Right ventricle myocardium inferior (tissue), 1 donor: ENCODE measurements around the gene LRRIQ4. TPM values are rescaled to one million over a fixed set of nuclear protein-coding genes. Genes with fewer than 3 reads are reported as not detected.

Experiments used
- ATAC-seq: fragments of 200-7000 bp; cut with Tn5 transposase; one replicate; pipeline ENCODE4 v1.9.1; 2020; ENCODE audit warnings: mild to moderate bottlenecking, moderate library complexity
- DNase-seq: peaks from one replicate; pipeline ENCODE4 v3.0.0; 2021; ENCODE audit errors: missing footprints
- intact Hi-C: fragments of 100-400 bp; cut with DNase I; formaldehyde crosslinking; loops from one replicate; pipeline ENCODE4 v1.11.0; 2022
- long read RNA-seq: library from polyadenylated mRNA; unstranded; transcript quantifications from one replicate; pipeline ENCODE4 v2.0.0, GENCODE V29; 2021
- total RNA-seq: library from RNA; stranded (reverse); fragmentation: NEBNext Ultra II Directional; extraction: Animal tissue kit (Norgen Biotek cat#: 25700); gene quantifications from one replicate; pipeline ENCODE4 v1.2.1, GENCODE V29; 2021
- donor health status: DM: no; HTN: yes; CAD: no; lungs with severe emphysema.

The LRRIQ4 gene
- not detected for total RNA-seq
- long read RNA-seq: 0 reads

DNA sequence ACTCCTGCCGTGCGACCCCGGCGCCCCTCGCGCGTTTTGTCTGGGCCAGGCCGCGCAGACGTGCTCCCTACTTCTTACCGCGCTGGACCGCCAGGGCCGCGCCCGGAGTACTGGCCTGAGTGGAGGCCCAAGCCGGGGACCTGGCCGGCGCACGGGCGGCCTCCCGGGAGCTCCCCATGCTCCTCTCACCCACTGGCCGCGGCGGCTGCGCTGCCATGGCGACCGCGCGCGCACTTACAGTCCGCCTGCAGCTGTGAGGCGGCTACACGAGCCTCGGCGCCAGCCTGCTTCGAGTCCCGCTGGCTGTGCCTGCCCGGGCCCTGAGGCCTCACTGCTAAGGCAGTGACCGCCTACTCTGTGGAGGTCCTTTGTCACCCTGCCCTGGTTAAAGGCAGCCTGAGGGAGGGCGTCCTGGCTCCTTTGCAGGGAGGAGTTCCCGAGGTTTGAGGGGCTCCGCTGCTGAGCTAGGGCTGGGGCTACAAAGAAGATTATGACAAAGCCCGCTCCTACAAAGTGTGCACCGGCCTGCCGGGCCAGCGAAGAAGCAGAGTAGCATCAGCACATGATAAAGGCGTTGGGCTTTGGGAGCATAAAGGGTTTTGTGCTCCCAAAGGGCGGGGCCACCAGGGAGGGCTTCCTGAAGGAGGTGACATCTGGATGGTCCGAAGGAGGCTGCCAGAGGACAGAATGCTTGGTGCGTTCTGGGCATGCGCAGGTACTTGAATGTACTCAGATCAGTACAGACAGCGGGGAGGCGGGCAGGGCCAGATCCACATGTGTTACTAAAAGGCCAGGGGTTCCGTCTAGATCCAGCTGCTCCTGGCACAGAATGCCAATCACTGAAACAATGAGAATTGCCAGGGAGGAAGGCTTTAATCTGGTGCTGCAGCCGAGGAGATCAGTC, at the start of gene LRRIQ4, which contains the start of gene LRRC34:
Gene LRRIQ4 (plus strand): TSS at position 539 of the 904 bp plus-strand sequence. CDS start 9,052 bp downstream, outside the sequence.
Gene LRRC34 (minus strand): TSS at position 573 of the 904 bp plus-strand sequence. CDS start 356 bp downstream, at position 217.
- intact Hi-C loops: no loop called here
- ATAC-seq (peak; percentile 93), DNase-seq (peak; percentile 93)

DNA sequence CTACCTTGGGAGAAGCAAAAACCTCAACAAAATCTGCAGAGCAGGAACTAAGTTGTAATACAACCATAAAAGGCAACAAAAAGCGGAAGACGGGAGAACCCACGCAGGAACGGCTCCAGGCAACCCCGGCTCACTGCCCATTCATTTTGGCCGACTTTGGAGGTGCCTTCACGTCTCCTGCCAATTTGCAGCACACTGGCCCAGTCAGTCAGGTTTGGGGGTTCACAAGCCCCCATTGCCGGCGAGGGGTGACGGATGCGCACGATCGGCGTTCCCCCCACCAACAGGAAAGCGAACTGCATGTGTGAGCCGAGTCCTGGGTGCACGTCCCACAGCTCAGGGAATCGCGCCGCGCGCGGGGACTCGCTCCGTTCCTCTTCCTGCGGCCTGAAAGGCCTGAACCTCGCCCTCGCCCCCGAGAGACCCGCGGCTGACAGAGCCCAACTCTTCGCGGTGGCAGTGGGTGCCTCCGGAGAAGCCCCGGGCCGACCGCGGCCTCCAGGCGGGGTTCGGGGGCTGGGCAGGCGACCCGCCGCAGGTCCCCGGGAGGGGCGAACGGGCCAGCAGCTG, 48.3 kb upstream of the LRRIQ4 start:
- DNase-seq (peak; percentile 82), ATAC-seq (peak; percentile 73)
- intact Hi-C loops: loop anchor here (10.0 kb wide), 1 partner anchor 620 kb away; no protein-coding TSS in a partner anchor

DNA sequence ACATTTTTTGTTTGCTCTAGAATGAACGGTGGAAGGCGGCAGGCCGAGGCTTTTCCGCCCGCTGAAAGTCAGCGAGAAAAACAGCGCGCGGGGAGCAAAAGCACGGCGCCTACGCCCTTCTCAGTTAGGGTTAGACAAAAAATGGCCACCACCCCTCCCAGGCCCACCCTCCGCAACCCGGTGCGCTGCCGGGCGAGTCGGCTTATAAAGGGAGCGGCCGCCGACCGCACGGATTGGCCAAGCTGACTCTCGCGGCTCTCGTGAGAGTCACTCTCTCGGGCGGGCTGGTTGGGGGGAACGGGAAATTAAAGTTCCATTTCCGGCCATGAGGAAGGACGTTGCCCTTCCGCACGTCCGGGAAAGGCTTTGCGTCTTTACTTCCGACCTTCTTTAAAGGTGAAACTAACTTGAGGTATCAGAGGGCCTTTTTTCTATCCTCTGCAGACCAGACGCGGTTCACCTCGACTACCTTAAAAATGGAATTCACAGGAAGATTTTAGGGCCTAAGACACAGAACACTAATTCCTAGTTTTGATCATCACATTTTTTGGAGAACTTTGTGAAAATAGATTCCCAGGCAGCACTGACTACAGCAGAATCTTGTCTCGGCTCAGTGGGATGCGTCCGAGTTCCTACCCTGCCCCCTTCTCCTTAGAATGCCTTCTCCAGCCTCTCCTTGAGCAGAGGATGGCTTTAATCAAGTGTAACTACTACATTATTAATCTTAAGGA, 47.6 kb upstream of the LRRIQ4 start, which contains the start of gene TERC:
Gene TERC (minus strand): TSS at position 179 of the 731 bp plus-strand sequence.
- ATAC-seq (peak; percentile 96), DNase-seq (peak; percentile 95)
- intact Hi-C loops: loop anchor here (10.0 kb wide), 1 partner anchor 620 kb away; no protein-coding TSS in a partner anchor

DNA sequence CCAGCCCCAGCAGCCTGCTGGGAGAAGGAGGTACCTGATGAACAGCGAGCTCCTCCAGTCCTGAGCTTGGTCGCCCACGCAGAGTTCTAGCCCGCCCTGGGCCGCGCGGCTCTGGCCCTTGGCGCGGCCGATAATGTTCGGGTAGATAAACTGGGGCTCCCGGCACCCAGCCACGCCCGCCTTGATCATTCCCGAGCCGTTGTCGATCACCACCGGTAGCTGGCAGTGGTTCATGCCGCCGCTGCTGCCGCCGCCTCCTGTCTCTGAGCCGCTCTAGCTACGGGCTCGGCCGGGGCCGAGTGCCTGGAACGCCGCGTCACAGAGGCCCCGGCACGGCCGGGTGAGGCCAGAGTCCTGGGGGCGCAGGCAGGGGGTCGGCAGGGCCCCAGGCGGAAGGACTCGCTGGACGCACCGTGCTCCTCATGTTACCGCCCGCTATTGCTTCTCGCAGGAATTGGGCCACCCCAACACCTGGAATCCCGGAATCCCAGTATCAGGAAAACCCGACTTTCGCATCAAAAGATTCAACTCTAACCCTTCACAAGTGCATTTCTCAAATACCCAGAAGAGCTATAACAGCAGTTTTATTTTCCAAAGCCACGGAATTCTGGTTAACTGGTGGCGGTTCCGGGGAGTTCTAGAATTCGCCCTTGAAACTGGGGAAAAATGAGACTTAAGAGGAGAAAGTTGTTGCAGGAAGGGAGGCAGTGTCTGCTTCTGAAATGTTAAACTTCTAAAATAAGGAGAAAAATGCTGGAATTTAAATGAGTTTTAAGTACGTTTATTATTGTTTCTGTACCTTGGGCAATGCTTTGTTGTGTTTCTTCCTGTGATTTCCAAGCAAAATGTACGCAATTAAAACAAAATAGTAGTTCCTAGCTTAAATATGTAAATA, 43.1 kb upstream of the LRRIQ4 start, which contains the start of gene ACTRT3:
Gene ACTRT3 (minus strand): TSS at position 275 of the 895 bp plus-strand sequence. CDS start 41 bp downstream, at position 234.
- ATAC-seq (peak; percentile 6), DNase-seq (peak; percentile 89)
- intact Hi-C loops: loop anchor here (10.0 kb wide), 2 partner anchors 195 to 625 kb away; partner anchors contain the start of gene SEC62

DNA sequence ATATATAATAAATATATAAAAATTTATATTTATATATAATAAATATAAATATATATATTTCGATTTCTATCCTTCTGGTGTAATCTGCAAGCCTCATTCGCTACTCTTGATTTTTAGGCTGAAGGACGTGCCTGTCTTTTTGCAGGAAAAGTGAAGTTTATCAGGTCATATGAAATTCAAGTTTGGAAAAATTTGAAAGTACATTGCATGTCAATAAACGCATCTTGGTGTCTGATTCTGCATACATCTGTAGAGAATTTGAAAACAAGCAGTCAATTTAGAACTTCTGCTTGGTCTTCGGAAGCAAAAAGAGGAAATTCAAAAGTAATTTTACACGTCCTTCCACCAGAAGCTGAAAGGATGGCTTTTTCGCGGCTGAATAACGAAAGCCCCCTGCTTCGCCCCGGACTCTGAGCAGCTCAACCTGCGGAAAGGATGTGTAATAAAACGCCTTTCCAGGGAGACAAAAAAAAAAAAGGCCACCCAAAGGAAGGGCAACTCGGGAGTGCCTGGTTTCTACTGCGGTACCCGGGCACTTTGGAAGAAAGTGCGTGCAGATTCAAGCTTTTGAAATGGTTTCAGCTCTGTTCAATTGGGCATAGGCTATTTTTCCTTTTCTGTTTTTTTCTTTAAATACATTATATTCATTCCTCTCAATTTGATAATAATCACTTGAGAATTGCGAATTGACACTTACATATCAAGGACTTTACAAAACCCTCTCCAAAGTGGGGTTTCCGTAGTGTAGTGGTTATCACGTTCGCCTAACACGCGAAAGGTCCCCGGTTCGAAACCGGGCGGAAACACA, 41.0 kb upstream of the LRRIQ4 start:
- DNase-seq (peak; percentile 60), ATAC-seq (peak; percentile 46)
- intact Hi-C loops: loop anchor here (10.0 kb wide), 1 partner anchor 193 kb away; the partner anchor contains the start of gene SEC62

DNA sequence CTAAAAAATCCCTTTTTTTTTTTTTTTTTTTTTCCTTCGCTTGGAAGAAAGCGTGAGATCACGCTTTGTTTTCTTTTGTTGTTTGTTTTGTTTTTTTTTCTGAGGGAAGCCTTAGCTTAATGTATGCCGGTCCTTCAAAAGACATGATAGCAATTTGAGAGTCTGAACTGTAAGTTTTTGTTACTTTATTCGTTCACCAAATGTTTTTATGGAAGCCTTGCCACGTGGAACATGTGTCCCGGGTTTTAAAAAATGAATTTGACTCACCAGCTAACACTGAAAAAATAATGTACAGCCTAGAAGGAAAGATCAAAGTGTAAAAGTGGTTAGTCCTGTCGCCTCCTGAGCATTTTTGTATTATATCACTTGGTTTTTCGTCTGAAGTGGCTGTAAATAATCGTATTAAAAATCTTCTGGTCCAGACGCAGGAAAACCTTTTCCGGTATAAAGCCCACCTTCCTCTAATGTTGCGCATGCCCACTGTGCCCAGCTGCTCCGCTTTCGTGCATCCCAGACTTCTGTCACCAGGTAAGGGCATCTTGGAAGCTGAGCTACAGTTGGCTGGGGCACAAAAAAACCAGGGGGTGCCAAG, 40.3 kb upstream of the LRRIQ4 start:
- ATAC-seq (peak; percentile 79), DNase-seq (peak; percentile 77)
- intact Hi-C loops: loop anchor here (10.0 kb wide), 1 partner anchor 192 kb away; the partner anchor contains the start of gene SEC62

DNA sequence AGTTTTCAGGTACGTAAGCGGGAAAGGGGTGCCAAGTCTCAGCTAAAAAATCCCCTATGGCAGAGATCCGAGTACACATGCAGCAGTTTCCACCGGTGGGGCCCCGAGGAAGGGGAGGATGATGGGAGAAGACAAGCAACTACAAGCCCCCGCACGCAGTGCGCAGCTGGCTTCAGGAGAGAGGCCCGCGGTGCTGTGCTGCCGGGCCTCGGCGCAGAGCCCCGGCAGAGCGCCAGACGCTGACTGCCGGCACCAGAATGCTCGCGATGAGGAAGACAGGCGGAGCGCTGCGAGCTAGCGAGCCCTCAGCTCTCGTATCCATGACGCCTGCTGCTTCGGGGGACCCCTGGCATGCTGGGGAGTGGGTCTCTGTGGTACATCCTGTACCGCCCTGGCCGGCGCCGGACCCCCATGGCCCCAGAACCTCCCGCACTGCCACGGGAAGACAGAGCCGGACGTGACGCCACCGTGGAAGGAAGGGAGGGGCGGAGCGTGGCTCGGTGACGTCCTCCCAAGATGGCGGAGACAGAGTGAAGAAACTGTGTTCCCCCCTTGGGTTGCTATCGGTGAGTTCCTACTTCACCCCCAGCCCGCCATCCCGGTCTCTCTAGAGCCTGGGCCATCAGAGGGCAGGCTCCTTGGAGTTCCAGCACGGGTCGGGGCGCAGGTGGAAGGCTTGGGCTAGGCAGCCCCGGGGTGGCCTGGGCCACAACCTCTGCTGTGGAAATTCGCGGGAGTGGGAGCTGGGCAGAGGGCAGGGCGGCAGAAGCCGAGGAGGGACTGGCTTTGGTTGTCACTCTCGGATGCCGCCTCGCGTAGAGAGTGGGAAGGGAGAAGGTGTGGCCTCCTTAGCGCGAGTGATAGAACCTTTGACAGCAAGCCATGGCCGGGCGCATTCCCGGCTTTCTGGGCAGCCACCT, 39.5 kb upstream of the LRRIQ4 start, which contains the start of gene MYNN:
Gene MYNN (plus strand): TSS at position 500 of the 920 bp plus-strand sequence. CDS start 900 bp downstream, outside the sequence.
- DNase-seq: peak; percentile 97
- peak; percentile 93 for ATAC-seq
- intact Hi-C loops: loop anchor here (10.0 kb wide), 1 partner anchor 192 kb away; the partner anchor contains the start of gene SEC62

DNA sequence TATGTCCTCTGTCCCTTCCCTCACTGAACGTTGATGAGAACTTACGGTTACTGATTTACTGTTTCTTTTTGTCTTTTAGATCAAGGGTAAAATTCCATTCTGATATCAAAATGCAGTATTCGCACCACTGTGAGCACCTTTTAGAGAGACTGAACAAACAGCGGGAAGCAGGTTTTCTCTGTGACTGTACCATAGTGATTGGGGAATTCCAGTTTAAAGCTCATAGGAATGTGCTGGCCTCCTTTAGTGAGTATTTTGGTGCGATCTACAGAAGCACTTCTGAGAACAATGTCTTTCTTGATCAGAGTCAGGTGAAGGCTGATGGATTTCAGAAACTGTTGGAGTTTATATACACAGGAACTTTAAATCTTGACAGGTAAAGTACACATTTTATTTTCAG, 38.5 kb upstream of the LRRIQ4 start:
- no peak for ATAC-seq

DNA sequence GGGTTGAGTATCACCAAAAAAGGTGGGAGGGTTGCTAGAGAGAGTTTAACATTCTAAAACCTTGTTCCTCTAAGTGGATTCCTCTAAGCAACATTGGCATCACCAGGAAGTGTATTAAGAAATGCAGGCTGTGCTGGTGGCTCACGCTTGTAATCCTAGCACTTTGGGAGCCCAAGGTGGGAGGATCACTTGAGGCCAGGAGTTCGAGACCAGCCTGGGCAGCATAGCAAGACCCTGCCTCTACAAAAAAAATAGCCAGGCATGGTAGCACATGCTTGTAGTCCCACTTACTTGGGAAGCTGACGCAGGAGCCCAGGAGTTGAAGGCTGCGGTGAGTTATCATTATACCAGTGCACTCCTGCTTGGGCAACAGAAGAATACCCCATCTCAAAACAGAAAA, 34.8 kb upstream of the LRRIQ4 start:
- no peak for DNase-seq
- intact Hi-C loops: loop anchor here (10.0 kb wide), 1 partner anchor 187 kb away; the partner anchor contains the start of gene SEC62
- no peak for ATAC-seq

More for the DNA sequence above, 38.5 kb upstream of the LRRIQ4 start:
- no peak for DNase-seq
- intact Hi-C loops: loop anchor here (10.0 kb wide), 1 partner anchor 191 kb away; the partner anchor contains the start of gene SEC62

DNA sequence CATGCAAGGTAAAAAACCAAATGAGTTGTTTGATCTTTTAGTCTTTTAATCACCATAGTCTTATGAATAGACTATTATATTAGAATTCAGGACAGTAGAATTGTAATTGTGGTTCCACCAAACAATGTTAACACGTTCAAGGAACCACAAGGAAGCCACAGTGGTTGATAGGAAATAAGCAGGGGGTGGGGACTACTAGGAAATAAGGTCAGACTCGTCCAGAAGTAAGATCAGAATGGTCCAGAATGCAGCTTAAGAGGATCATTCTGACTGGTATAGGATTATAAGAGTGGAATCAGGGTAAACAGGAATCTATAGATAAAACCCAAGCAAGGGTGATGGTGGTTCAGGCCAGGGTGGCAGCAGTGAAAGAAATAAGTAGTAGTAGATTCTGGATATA, 31.9 kb upstream of the LRRIQ4 start:
- DNase-seq (no peak), ATAC-seq (no peak)
- intact Hi-C loops: no loop called here

DNA sequence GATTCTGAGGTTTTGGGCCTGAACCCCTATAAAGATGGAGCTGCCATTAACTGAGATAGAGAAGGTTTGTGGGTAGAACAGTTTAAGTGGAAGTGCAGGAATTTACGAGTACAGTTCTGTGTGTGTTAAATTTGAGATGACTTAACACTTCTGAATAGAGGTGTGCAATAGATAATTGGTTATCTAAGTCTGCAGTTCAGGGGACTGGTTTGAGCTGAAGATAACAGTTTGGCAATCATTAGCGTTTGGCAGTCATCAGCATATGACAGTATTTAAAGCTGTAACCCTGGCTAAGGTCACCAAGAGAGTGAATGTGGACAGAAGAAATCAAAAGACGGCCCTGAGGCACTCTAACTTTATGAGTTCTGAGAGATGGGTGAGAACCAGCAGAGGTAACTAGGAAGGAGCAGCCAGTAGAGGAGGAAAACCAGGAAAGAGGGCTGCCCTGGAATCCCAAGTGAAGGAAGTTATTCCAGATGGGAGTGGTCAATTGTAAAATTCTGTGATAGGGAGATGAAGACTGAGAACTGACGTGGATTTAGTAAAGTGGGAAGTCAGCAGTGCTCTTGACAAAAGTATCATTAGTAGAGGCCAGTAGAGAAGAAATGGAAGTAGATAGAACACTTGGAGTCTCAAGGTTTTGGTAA, 31.3 kb upstream of the LRRIQ4 start:
- no peak for ATAC-seq
- DNase-seq: no peak
- intact Hi-C loops: no loop called here

DNA sequence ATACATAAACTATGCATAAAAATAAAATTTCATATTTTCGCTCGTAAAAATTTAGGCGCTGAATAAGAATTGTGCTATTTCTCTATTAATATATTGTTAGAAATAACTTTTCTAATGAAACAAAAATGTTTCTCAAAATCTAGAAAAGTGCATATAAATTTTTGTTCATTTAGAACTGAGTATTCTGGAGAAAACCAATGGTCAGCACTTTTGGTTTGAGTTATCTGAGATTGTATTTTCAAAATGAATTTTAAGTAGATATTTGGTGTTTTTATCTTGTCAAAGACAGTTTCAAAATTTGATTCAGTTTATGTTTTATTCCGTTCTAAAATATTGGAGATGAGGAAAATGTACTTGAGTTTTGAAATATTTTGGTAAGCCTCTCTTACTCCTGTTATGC, 25.6 kb upstream of the LRRIQ4 start:
- DNase-seq (no peak), ATAC-seq (no peak)
- intact Hi-C loops: no loop called here

DNA sequence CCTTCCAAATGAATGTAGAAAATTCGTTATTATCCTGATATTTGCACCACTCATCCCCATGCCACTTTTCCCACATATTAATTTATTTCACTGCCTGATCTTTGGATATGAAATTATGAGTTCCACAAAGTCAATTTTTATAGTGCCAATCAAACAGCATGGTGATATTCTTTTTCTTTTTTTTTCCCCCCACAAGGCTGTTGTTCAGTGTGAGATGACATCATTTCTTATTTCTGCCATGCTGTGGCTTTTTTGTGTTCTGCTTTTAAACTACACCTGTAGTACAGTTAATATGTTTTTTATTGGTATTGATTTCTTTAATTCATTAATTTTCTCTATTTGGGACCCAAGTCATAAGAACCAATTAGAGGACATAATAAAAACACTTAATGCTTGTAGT, 24.9 kb upstream of the LRRIQ4 start:
- no peak for ATAC-seq
- intact Hi-C loops: no loop called here

DNA sequence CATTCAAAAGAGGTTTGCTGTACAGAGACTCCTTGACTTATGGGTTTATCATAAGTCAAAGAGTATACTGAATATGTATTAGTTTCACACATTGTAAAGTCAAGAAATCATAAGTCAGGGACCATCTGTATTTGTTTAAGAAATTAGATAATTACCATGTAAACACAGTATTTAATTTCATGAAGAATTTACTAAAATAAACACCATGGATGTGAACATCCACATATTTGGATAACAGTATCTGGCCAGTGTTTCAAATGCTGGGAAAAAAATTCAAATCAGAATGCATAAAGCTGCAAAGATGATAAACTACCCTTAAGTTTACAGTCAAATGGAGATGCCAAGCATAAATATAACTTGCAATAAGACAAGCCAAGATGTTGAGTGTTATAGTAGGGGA, 22.5 kb upstream of the LRRIQ4 start:
- ATAC-seq: no peak
- intact Hi-C loops: no loop called here
- no peak for DNase-seq

More for the DNA sequence above, 24.9 kb upstream of the LRRIQ4 start:
- DNase-seq: no peak
